GM19035 (cell line): Measurements from ENCODE around the gene PAFAH2.

Experiments
- ATAC-seq: cut with Tn5 transposase; IDR thresholded peaks from one replicate; pipeline ENCODE4 v1.9.1; 2021; ENCODE audit not compliant: unreplicated experiment

Gene PAFAH2

GRCh38 chr1:25997828-25998761 lies at the start of gene PAFAH2:
Gene PAFAH2 (minus strand): TSS chr1:25998063. CDS start chr1:25990816, 7,247 bp downstream.
- peak; percentile 98 for ATAC-seq

GRCh38 chr1:26047278-26047874 lies 49.5 kb upstream of the PAFAH2 start:
- ATAC-seq = no peak

- ATAC-seq = no peak
Observed at GRCh38 chr1:26046246-26047095, 48.6 kb upstream of the PAFAH2 start.

DNA sequence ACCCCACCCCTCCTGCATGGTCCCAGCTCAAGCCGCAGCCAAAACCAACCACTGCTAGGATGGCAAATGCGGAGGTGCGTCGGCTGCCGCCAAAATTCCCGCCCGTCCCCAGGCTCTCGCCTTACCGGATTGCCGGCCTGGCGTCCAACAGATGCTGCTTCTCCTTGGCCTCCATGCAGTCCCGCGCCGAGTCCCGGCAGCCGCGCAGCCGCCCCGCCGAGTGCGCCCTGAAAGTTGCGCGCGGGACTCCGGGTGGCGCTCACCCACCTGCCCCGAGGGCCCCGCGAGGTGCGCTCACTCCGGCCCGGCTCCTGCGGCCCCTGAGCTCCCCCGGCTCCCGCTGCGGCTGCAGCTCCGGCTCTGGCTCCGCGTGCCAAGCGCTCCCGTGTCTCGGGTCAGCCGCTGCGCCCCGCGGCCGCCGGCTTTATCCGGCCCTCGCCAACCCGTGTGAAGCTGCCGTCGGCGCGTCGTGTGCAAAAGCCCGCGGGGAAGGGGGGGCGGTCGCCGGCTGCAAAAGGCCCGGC lies 47.9 kb upstream of the PAFAH2 start, which contains the start of gene SLC30A2:
Gene SLC30A2, minus strand, starts transcription at position 397 of the 524 bp plus-strand sequence. Its CDS starts 222 bp downstream, at position 175.
- ATAC-seq = no peak

- no peak for ATAC-seq
Observed at GRCh38 chr1:26044971-26045721, 47.3 kb upstream of the PAFAH2 start.

DNA sequence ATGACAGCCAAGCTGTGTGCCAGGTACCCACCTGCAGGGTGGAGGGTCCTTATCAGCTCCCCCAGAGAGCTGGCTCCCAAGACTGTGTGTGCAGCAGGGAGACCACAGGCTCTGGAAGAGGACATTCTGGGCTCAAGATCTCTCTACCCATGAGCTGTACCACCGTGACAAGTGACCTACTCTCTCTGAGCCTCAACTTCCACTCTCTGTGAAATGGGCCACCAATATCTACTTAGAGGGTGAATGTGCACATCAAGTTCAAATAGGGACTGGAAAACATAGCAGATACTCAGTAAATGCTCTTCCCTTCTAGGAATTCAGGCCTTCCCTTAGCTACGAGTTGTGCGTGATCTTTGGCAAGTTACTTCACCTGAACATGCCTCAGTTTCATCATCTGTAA lies 46.6 kb upstream of the PAFAH2 start:
- no peak for ATAC-seq

DNA sequence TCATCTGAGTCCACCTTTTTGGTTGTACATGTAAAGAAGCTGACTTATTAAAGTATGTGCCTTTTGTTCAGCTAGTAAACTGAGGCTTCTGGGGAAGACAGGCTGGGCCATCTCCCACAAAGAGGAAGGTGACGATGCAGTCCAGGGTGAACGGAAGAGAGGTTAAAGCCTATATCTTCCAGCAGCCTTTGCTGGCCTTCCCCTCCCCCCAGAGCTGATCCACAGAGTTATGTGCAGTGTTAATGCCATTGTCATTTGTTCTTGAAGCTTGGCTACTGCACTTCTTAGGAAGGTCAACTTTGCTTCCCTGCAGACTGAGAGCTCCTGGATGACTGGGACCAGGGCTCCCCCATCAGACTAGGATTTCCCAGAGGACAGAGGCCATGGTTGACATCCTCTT lies 45.9 kb upstream of the PAFAH2 start:
- no peak for ATAC-seq

- no peak for ATAC-seq
Observed at GRCh38 chr1:26041978-26042377, 44.1 kb upstream of the PAFAH2 start.

DNA sequence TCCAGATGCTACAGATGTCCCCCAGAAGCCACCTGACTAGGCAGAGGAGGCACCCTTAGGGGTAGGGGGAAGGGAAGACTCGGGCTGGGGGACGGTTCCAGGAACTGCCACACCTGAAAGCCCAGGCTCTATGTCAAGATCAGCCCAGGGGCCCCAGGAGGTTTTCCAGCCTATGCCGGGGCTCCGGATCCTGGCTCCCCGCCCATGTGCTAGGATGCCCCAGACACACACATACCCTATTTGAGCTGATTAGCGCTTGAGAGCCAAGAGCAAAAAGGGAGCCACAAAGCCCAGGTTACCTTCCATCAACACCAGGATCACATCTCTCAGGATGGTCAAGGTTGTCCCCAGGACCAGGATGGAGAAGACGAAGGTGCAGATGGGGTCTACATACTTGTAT lies 43.5 kb upstream of the PAFAH2 start:
- ATAC-seq = no peak

GRCh38 chr1:26038904-26039303 lies 41.0 kb upstream of the PAFAH2 start:
- ATAC-seq = no peak

GRCh38 chr1:26038477-26038876 lies 40.6 kb upstream of the PAFAH2 start:
- no peak for ATAC-seq

GRCh38 chr1:26037904-26038303 lies 40.0 kb upstream of the PAFAH2 start:
- ATAC-seq = no peak

- ATAC-seq = no peak
Observed at GRCh38 chr1:26036756-26037281, 39.0 kb upstream of the PAFAH2 start.

GRCh38 chr1:26035959-26036755 lies 38.3 kb upstream of the PAFAH2 start:
- ATAC-seq = peak; percentile 75

GRCh38 chr1:26035203-26035958 lies 37.5 kb upstream of the PAFAH2 start:
- ATAC-seq = peak; percentile 92

GRCh38 chr1:26034504-26035202 lies 36.8 kb upstream of the PAFAH2 start:
- no peak for ATAC-seq

GRCh38 chr1:26032656-26033357 lies 34.9 kb upstream of the PAFAH2 start:
- no peak for ATAC-seq
